Astrocyte (in vitro differentiated cells and primary cell): ENCODE data around the gene SRSF7. TPM values are rescaled to one million over a fixed set of nuclear protein-coding genes. Genes with fewer than 3 reads are reported as not detected.
"Not testable (repeated sequence)": the region's sequence is repeated elsewhere in the genome, so short reads cannot be mapped to it uniquely, and the experiment has no call there.

Experiments
- DNase-seq: peaks from one replicate; pipeline ENCODE4 v3.0.0-alpha.2; 2010; ENCODE audit warnings: low read depth
- FAIRE-seq: peaks from 2 replicates; lab custom pipeline; 2011; peaks lifted over from hg19 to GRCh38; lab: Jason Lieb, UNC
- H2AFZ ChIP-seq: 2 replicates; pipeline ENCODE4 v1.6.0; 2012; ENCODE audit warnings: low read depth, low read length, inconsistent platforms
- H3K27ac ChIP-seq: 2 replicates; pipeline ENCODE4 v1.5.1; 2011; ENCODE audit warnings: low read depth, low read length, inconsistent platforms
- H3K27me3 ChIP-seq: 2 replicates; pipeline ENCODE4 v1.6.0; 2011; ENCODE audit warnings: low read length, inconsistent platforms; ENCODE audit not compliant: insufficient read depth
- H3K36me3 ChIP-seq: 2 replicates; pipeline ENCODE4 v1.5.1; 2011; ENCODE audit warnings: low read length, inconsistent platforms; ENCODE audit not compliant: insufficient read depth
- H3K4me1 ChIP-seq: 2 replicates; pipeline ENCODE4 v1.5.1; 2011; ENCODE audit warnings: low read length, inconsistent platforms; ENCODE audit not compliant: insufficient read depth
- H3K4me2 ChIP-seq: 2 replicates; pipeline ENCODE4 v1.6.0; 2012; ENCODE audit warnings: low read length, inconsistent platforms
- H3K4me3 ChIP-seq: 2 replicates; pipeline ENCODE4 v1.5.1; 2011; ENCODE audit warnings: low read depth, mild to moderate bottlenecking, low read length, inconsistent platforms; ENCODE audit not compliant: insufficient read depth
- H3K79me2 ChIP-seq: 2 replicates; pipeline ENCODE4 v1.6.0; 2012; ENCODE audit warnings: mild to moderate bottlenecking, low read length, inconsistent platforms; ENCODE audit not compliant: insufficient read depth
- H3K9ac ChIP-seq: 2 replicates; pipeline ENCODE4 v1.6.0; 2012; ENCODE audit warnings: mild to moderate bottlenecking, low read length, inconsistent platforms
- H3K9me3 ChIP-seq: 2 replicates; pipeline ENCODE4 v1.5.1; 2012; ENCODE audit warnings: low read depth, mild to moderate bottlenecking, low read length, inconsistent platforms; ENCODE audit not compliant: insufficient read depth
- H4K20me1 ChIP-seq: 2 replicates; pipeline ENCODE4 v1.6.0; 2012; ENCODE audit warnings: low read length, inconsistent platforms; ENCODE audit not compliant: insufficient read depth
- H3K27ac Mint-ChIP-seq: one replicate; pipeline ENCODE4 v1.8.0; 2021; ENCODE audit warnings: mild to moderate bottlenecking, mixed read lengths; ENCODE audit not compliant: unreplicated experiment
- H3K27me3 Mint-ChIP-seq: one replicate; pipeline ENCODE4 v1.8.0; 2021; ENCODE audit warnings: low read depth, mixed read lengths; ENCODE audit not compliant: unreplicated experiment
- H3K36me3 Mint-ChIP-seq: one replicate; pipeline ENCODE4 v1.8.0; 2021; ENCODE audit warnings: low read depth, mixed read lengths; ENCODE audit not compliant: unreplicated experiment
- H3K4me1 Mint-ChIP-seq: one replicate; pipeline ENCODE4 v1.8.0; 2021; ENCODE audit warnings: low read depth, mixed read lengths; ENCODE audit not compliant: unreplicated experiment
- H3K4me3 Mint-ChIP-seq: one replicate; pipeline ENCODE4 v1.8.0; 2021; ENCODE audit warnings: mild to moderate bottlenecking, moderate library complexity, mixed read lengths; ENCODE audit not compliant: unreplicated experiment
- H3K9me3 Mint-ChIP-seq: one replicate; pipeline ENCODE4 v1.8.0; 2021; ENCODE audit warnings: mild to moderate bottlenecking, mixed read lengths; ENCODE audit not compliant: unreplicated experiment
- EZH2 ChIP-seq: IDR thresholded peaks from 2 replicates; pipeline ENCODE4 v1.6.1; 2012; ENCODE audit warnings: mild to moderate bottlenecking, low read length, inconsistent platforms; ENCODE audit not compliant: insufficient read depth
- total RNA-seq: library from RNA; stranded (reverse); gene quantifications from 2 replicates; pipeline ENCODE4 v1.2.1, GENCODE V29; 2021
- TF ChIP-seq, protein P1 (sequence below): IDR thresholded peaks from 2 replicates; pipeline ENCODE4 v1.5.1; 2011; ENCODE audit warnings: low read depth, mild to moderate bottlenecking, inconsistent platforms, low read length, moderate library complexity; ENCODE audit not compliant: insufficient read depth

Gene SRSF7
- total RNA-seq, 1 donor from 2014 or later, result 120 TPM

DNA sequence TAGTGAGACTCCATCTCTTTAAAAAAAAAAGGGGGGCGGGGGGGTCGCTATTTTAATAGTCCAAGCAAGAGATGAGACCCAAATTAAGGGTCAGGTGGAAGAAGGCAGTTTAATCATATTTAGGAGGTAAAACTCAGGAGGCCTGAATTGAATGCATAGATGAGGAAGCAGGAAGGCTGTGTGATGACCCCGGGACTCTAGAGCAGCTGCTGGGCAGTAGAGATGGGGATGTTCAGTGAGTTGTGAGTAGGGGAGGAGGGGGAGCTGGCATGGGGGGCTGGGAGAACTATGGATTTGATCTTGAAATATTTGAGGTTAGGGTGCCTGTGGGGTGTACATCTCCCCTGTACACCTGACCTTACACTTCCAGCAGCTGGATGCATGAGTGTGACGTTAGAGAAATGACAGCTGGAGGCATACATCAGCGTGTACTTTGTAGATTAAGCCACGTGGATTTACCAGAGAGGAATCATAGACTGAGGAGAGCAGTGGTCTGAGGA lies 44.3 kb downstream of the SRSF7 start:
- Histone ChIP-seq H3K27me3 (no peaks in the 10 kb centered on the region), H3K9me3 (peaks cover 2% of the 10 kb centered on the region), H3K4me3 (no peak overlapping the region), H3K36me3 (no peaks in the 10 kb centered on the region), H3K9ac (no peak overlapping the region), H4K20me1 (no peaks in the 10 kb centered on the region), H2AFZ (no peak overlapping the region), H3K4me1 (peaks cover 9% of the 10 kb centered on the region), H3K79me2 (no peaks in the 10 kb centered on the region), H3K4me2 (no peak overlapping the region), H3K27ac (no peak overlapping the region)
- Mint-ChIP-seq H3K27me3 (no peaks in the 10 kb centered on the region), H3K9me3 (peaks cover 3% of the 10 kb centered on the region), H3K4me3 (no peak overlapping the region), H3K27ac (no peak overlapping the region), H3K36me3 (peaks cover 8% of the 10 kb centered on the region), H3K4me1 (peaks cover 19% of the 10 kb centered on the region)
- no peak for TF ChIP-seq EZH2
- TF ChIP-seq, protein P1, sequence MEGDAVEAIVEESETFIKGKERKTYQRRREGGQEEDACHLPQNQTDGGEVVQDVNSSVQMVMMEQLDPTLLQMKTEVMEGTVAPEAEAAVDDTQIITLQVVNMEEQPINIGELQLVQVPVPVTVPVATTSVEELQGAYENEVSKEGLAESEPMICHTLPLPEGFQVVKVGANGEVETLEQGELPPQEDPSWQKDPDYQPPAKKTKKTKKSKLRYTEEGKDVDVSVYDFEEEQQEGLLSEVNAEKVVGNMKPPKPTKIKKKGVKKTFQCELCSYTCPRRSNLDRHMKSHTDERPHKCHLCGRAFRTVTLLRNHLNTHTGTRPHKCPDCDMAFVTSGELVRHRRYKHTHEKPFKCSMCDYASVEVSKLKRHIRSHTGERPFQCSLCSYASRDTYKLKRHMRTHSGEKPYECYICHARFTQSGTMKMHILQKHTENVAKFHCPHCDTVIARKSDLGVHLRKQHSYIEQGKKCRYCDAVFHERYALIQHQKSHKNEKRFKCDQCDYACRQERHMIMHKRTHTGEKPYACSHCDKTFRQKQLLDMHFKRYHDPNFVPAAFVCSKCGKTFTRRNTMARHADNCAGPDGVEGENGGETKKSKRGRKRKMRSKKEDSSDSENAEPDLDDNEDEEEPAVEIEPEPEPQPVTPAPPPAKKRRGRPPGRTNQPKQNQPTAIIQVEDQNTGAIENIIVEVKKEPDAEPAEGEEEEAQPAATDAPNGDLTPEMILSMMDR, result no peak
- no peak for DNase-seq
- FAIRE-seq, result no peak

DNA sequence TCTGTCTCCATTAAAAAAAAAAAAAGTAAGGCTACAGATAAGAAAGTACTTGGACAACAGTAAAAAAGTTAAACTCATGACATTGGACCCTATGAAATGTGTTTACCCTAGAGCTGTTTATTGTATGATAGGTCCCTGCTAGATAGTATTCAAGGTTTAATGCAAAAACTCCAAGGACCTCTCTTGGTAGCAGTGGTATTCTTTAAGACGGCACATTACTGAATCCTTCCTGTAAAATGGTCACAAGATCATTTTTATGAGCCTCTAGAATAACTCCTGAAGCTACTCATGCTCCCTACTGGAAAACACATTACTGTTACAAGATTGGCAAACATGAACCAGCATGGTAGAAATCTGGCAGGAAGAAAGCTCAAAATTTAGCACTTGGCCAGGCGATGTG lies 46.5 kb downstream of the SRSF7 start:
- H3K4me1 Mint-ChIP-seq, result peaks cover 19% of the 10 kb centered on the region
- DNase-seq (no peak), FAIRE-seq (no peak)
- Histone ChIP-seq H3K36me3 (no peaks in the 10 kb centered on the region), H3K79me2 (no peaks in the 10 kb centered on the region), H3K4me2 (no peak overlapping the region), H4K20me1 (no peaks in the 10 kb centered on the region), H3K27me3 (no peaks in the 10 kb centered on the region), H3K9me3 (no peaks in the 10 kb centered on the region), H3K27ac (no peak overlapping the region), H3K9ac (no peak overlapping the region), H3K4me3 (no peak overlapping the region), H3K4me1 (peaks cover 11% of the 10 kb centered on the region), H2AFZ (no peak overlapping the region)
- no peak overlapping the region for H3K4me3 Mint-ChIP-seq
- peaks cover 6% of the 10 kb centered on the region for H3K36me3 Mint-ChIP-seq
- H3K27ac Mint-ChIP-seq, result no peak overlapping the region
- TF ChIP-seq, protein P1, result no peak
- TF ChIP-seq EZH2, result no peak
- H3K9me3 Mint-ChIP-seq, result peaks cover 3% of the 10 kb centered on the region
- H3K27me3 Mint-ChIP-seq, result no peaks in the 10 kb centered on the region

DNA sequence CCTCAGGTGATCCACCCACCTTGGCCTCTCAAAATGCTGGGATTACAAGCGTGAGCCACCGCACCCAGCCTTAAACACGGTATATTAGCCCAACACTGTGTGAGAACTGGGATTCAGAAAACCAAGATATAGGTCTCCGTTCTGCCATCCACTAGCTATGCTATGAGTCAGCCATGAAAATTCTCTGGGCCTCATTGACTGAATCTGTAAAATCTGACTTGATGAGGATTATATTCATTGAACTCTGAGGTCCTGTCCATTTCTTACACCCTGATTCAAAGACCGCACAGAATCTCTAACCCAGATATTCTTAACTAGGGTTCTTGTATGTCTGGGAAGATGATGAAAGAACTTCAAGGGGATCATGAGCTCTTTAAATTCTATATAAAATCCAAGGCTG lies 47.8 kb downstream of the SRSF7 start:
- H3K4me1 Mint-ChIP-seq, result peaks cover 19% of the 10 kb centered on the region
- H3K27me3 Mint-ChIP-seq, H3K4me3 ChIP-seq, H3K9ac ChIP-seq, H3K4me3 Mint-ChIP-seq, H3K36me3 Mint-ChIP-seq, H3K79me2 ChIP-seq, H3K9me3 Mint-ChIP-seq, FAIRE-seq, H3K27me3 ChIP-seq, H3K27ac ChIP-seq, H3K9me3 ChIP-seq, H4K20me1 ChIP-seq, H3K36me3 ChIP-seq: not testable (repeated sequence)
- peak; percentile 61 for DNase-seq
- H3K27ac Mint-ChIP-seq, result peak overlapping the region; percentile 99
- peak overlapping the region; percentile 26 for H2AFZ ChIP-seq
- peak overlapping the region; percentile 17 for H3K4me2 ChIP-seq
- H3K4me1 ChIP-seq, result peaks cover 11% of the 10 kb centered on the region
